Measurements from ENCODE around the gene RNF148. TPM values are rescaled to one million over a fixed set of nuclear protein-coding genes. Genes with fewer than 3 reads are reported as not detected.

Gene RNF148
- total RNA-seq, 2 experiments from 2014 or later = not detected

DNA sequence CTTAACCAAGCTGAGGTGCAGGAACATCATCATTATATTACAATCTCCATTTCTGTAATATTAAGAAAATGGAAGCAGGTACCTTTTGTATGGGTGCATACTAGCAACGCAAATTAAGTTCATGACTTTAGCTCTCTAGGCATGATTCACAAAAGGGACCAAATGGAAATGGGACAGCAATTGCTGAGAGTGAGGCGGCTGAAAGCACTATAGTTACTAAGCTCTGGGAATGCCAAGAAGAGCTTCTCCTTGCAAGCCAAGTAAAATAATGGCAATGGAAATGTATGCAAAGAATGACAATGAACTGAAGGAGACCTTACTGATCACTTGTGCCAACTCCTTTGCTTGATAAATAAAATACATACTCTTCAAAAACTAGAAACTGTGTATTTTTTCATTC is 36.2 kb upstream of the RNF148 start:
- H3K27ac Mint-ChIP-seq = no peak overlapping the region
- no peaks in the 10 kb centered on the region for H3K9me3 Mint-ChIP-seq
- ChIA-PET POLR2A (no interaction called here), CTCF (no interaction called here)
- DNase-seq = no peak
- no peak for ATAC-seq
- H3K27me3 Mint-ChIP-seq = no peaks in the 10 kb centered on the region
- H3K36me3 Mint-ChIP-seq (ENCODE audit: low read depth) = no peaks in the 10 kb centered on the region
- no peaks in the 10 kb centered on the region for H3K4me1 Mint-ChIP-seq (ENCODE audit: low read depth)
- no peak for TF ChIP-seq CTCF (IDR thresholded peaks at IDR 0.05)
- no peak overlapping the region for H3K4me3 Mint-ChIP-seq
- intact Hi-C loops (cut with micrococcal nuclease) = no loop called here

DNA sequence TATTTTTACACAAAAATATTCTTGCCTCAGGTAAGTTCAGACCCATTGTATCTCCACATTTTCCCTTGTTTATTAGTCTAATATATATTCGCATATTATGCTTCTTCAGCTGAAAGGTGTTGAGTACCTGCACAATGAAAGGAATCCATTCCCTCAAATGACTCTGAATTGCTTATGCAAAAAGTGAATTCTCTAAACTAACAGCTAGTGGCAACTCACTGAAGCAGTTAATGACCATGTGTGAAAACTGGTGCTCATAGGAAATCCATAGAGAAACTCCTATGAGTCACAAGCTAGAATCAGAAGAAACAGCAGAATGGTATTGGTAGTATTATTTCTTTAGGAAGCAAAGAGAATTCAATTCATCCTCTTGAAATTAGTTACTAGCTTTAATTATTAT is 33.5 kb upstream of the RNF148 start:
- Mint-ChIP-seq H3K4me3 (no peak overlapping the region), H3K27me3 (no peaks in the 10 kb centered on the region), H3K27ac (no peak overlapping the region), H3K36me3 (ENCODE audit: low read depth) (no peaks in the 10 kb centered on the region), H3K9me3 (no peaks in the 10 kb centered on the region), H3K4me1 (ENCODE audit: low read depth) (no peaks in the 10 kb centered on the region)
- ChIA-PET CTCF (interaction anchor here (0.6 kb wide), 1 partner anchor 11 kb away, joined by 3 read pairs; no protein-coding TSS in a partner anchor), POLR2A (no interaction called here)
- intact Hi-C loops (cut with micrococcal nuclease) = no loop called here
- no peak for DNase-seq
- no peak for TF ChIP-seq CTCF (IDR thresholded peaks at IDR 0.05)
- no peak for ATAC-seq

- no peak for ATAC-seq
- Mint-ChIP-seq H3K27me3 (no peaks in the 10 kb centered on the region), H3K27ac (no peak overlapping the region), H3K4me1 (ENCODE audit: low read depth) (no peaks in the 10 kb centered on the region), H3K36me3 (ENCODE audit: low read depth) (no peaks in the 10 kb centered on the region), H3K4me3 (no peak overlapping the region), H3K9me3 (peaks cover 10% of the 10 kb centered on the region)
- intact Hi-C loops (cut with micrococcal nuclease) = no loop called here
- DNase-seq = no peak
- ChIA-PET POLR2A (no interaction called here), CTCF (no interaction called here)
- no peak for TF ChIP-seq CTCF (IDR thresholded peaks at IDR 0.05)
Measured at GRCh38 chr7:122727759-122728158, 25.0 kb upstream of the RNF148 start.

- Mint-ChIP-seq H3K27me3 (no peaks in the 10 kb centered on the region), H3K4me1 (ENCODE audit: low read depth) (no peaks in the 10 kb centered on the region), H3K36me3 (ENCODE audit: low read depth) (no peaks in the 10 kb centered on the region), H3K27ac (no peak overlapping the region), H3K4me3 (no peak overlapping the region), H3K9me3 (peaks cover 10% of the 10 kb centered on the region)
- TF ChIP-seq CTCF (IDR thresholded peaks at IDR 0.05) = no peak
- ChIA-PET CTCF (no interaction called here), POLR2A (no interaction called here)
- no peak for ATAC-seq
- intact Hi-C loops (cut with micrococcal nuclease) = no loop called here
- no peak for DNase-seq
Measured at GRCh38 chr7:122727354-122727753, 24.6 kb upstream of the RNF148 start.

DNA sequence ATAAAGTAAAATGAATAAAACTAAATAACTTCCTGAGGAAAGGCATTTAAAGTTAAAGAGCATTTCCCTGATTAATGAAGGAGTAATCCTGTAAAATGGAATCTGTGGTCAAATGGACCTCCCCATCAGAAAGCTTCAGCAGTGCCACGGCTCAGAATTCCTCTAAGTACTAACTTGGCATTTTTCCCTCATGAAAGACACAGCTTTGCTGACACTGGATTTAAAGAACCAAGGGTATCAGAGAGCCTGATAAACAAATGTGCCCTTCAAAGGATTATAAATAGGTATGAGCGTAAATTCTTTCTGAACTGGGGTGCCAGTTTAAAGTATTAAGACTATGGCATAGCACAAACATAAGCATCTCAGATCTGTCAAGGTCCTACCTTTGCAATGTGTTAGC is 24.2 kb upstream of the RNF148 start:
- DNase-seq (no peak), ATAC-seq (no peak)
- H3K9me3 Mint-ChIP-seq = peaks cover 10% of the 10 kb centered on the region
- no peaks in the 10 kb centered on the region for H3K4me1 Mint-ChIP-seq (ENCODE audit: low read depth)
- no peak overlapping the region for H3K4me3 Mint-ChIP-seq
- intact Hi-C loops (cut with micrococcal nuclease) = no loop called here
- POLR2A ChIA-PET = no interaction called here
- no peak overlapping the region for H3K27ac Mint-ChIP-seq
- CTCF ChIA-PET = no interaction called here
- no peaks in the 10 kb centered on the region for H3K36me3 Mint-ChIP-seq (ENCODE audit: low read depth)
- no peaks in the 10 kb centered on the region for H3K27me3 Mint-ChIP-seq
- no peak for TF ChIP-seq CTCF (IDR thresholded peaks at IDR 0.05)
